H1 (cell line): ENCODE data around the gene KCTD19. TPM values are rescaled to one million over a fixed set of nuclear protein-coding genes. Genes with fewer than 3 reads are reported as not detected.

Experiments used
- CEBPB ChIP-seq: IDR thresholded peaks from 2 replicates; pipeline ENCODE4 v1.6.1; 2012; ENCODE audit warnings: low read depth, low read length
- polyA plus RNA-seq, 7 experiments: library from polyadenylated mRNA; depleted of rRNA in 3 of 7; stranded (reverse) in 5 of 7; unstranded in 2 of 7; fragments of >200 nt in 5 of 7; fragments of 200-250 nt in 2 of 7; gene quantifications; 1 replicate in 5 of 7; 2 replicates in 1 of 7; 4 replicates in 1 of 7; pipeline versions ENCODE4 v1.2.1 to v1.2.3, GENCODE V29; 2011 to 2013; ENCODE audit warnings: missing spikeins in 2 of 7, mixed read lengths in 2 of 7
- total RNA-seq: library from RNA; stranded (reverse); fragmentation: NEBNext Ultra II Directional; extraction: Animal tissue kit (Norgen Biotek cat#: 25700); gene quantifications from 2 replicates; pipeline ENCODE4 v1.2.1, GENCODE V29; 2021

Gene KCTD19
- total and polyA plus RNA-seq, 2 of the 8 experiments (the other 6 are each of a cell fraction or from before 2014, with no cell fraction given): 0.06 to 0.24 TPM

- TF ChIP-seq CEBPB: no peak
These were observed 10.1 kb upstream of the KCTD19 start (continued) for GRCh38 chr16:67336648-67337047.
